Fibroblast of mammary gland (primary cell): Measurements from ENCODE around the gene KRTAP9-2.
A peak's percentile ranks its signal among the peaks of the same experiment; 100 is the strongest.
"Not testable (repeated sequence)": the region's sequence is repeated elsewhere in the genome, so short reads cannot be mapped to it uniquely, and the experiment has no call there.

Experiments
- DNase-seq: peaks from one replicate; pipeline ENCODE4 v3.0.0-alpha.2; 2010; ENCODE audit warnings: low read depth
- H3K4me3 ChIP-seq: 2 replicates; pipeline ENCODE4 v1.5.1; 2011; ENCODE audit warnings: low read depth, mild to moderate bottlenecking, low read length, moderate library complexity; ENCODE audit not compliant: control insufficient read depth
- CTCF ChIP-seq: conservative IDR thresholded peaks from 2 replicates; pipeline ENCODE4 v1.5.1; 2011; ENCODE audit warnings: low read depth, low read length, inconsistent platforms; ENCODE audit not compliant: control insufficient read depth, insufficient read depth

Gene KRTAP9-2

GRCh38 chr17:41186872-41187271, 39.6 kb upstream of the KRTAP9-2 start:
- no peak for TF ChIP-seq CTCF
- H3K4me3 ChIP-seq: no peak overlapping the region
- DNase-seq: no peak

- DNase-seq, H3K4me3 ChIP-seq: not testable (repeated sequence)
Measured at GRCh38 chr17:41189837-41190318, 36.6 kb upstream of the KRTAP9-2 start, which contains the start of gene KRTAP9-1. TSS of gene KRTAP9-1 (plus strand) at chr17:41189887. CDS start at chr17:41189887, 0 bp downstream.

- TF ChIP-seq CTCF: no peak
- no peak overlapping the region for H3K4me3 ChIP-seq
- no peak for DNase-seq
Measured at GRCh38 chr17:41190328-41190727, 36.1 kb upstream of the KRTAP9-2 start.

- H3K4me3 ChIP-seq: no peak overlapping the region
- no peak for DNase-seq
- no peak for TF ChIP-seq CTCF
Measured at GRCh38 chr17:41196068-41196467, 30.4 kb upstream of the KRTAP9-2 start.

GRCh38 chr17:41199421-41200078, 26.9 kb upstream of the KRTAP9-2 start:
- no peak for DNase-seq
- H3K4me3 ChIP-seq: no peak overlapping the region
- no peak for TF ChIP-seq CTCF

GRCh38 chr17:41211845-41212466, 14.5 kb upstream of the KRTAP9-2 start:
- peak; percentile 82 for DNase-seq

More at GRCh38 chr17:41211845-41212466, 14.5 kb upstream of the KRTAP9-2 start:
- TF ChIP-seq CTCF: no peak
- H3K4me3 ChIP-seq: no peak overlapping the region
